GM18511 (cell line): ENCODE data around the gene FOXN3.

Source experiments
- ATAC-seq: cut with Tn5 transposase; IDR thresholded peaks from one replicate; pipeline ENCODE4 v1.9.1; 2021; ENCODE audit warnings: mild to moderate bottlenecking, moderate library complexity; ENCODE audit not compliant: unreplicated experiment

Gene FOXN3

GRCh38 chr14:89384636-89385035, 32.4 kb downstream of the FOXN3 start:
- ATAC-seq = no peak

GRCh38 chr14:89384023-89384422, 33.0 kb downstream of the FOXN3 start:
- peak; percentile 94 for ATAC-seq

GRCh38 chr14:89382901-89383845, 33.9 kb downstream of the FOXN3 start:
- ATAC-seq = no peak

GRCh38 chr14:89382487-89382886, 34.5 kb downstream of the FOXN3 start:
- ATAC-seq = no peak

- ATAC-seq = no peak
Observed at GRCh38 chr14:89379891-89380820, 36.9 kb downstream of the FOXN3 start.

GRCh38 chr14:89379006-89379405, 38.0 kb downstream of the FOXN3 start:
- no peak for ATAC-seq

DNA sequence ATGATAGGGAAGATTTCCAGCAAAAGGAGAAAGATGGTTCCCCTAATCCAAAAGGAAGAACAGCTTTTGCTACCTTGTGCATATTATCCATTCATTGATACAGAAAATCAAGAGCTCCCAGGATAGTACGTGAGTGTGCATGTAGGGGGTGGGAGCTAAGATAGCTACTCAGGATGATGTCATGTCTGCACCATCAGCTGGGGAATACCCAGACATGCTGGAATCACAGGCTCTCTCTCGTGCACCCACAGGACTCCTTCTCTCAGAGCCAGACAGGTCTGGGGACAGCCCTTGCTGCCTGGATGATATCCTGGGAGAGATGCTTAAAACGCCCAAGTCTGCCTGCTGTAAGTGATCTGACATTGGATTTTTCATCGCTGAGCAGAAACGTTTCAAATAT, 38.9 kb downstream of the FOXN3 start:
- ATAC-seq = peak; percentile 93

DNA sequence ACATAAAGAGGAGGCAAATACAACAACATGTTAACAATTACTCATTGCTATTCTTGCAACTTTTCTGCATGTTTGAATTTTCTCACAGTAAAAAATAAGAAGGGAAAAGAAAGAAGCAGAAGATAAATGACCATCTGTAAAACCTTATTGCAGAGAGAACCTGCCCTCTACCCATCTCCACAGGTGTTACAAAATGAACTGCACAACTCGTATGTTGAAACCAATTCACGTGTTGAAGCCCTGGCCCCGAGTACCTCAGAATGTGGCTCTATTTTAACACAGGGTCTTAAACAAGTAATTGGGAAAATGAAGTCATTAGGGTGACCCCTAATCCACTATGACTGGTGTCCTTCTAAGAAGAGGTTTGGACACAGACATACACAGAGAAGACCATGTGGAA, 39.5 kb downstream of the FOXN3 start:
- ATAC-seq = peak; percentile 5

GRCh38 chr14:89374908-89375307, 42.1 kb downstream of the FOXN3 start:
- ATAC-seq = no peak

GRCh38 chr14:89373185-89373584, 43.8 kb downstream of the FOXN3 start:
- no peak for ATAC-seq

GRCh38 chr14:89372512-89372883, 44.5 kb downstream of the FOXN3 start:
- ATAC-seq = no peak

GRCh38 chr14:89371585-89372511, 45.2 kb downstream of the FOXN3 start:
- no peak for ATAC-seq

GRCh38 chr14:89370781-89371180, 46.3 kb downstream of the FOXN3 start:
- ATAC-seq = no peak

DNA sequence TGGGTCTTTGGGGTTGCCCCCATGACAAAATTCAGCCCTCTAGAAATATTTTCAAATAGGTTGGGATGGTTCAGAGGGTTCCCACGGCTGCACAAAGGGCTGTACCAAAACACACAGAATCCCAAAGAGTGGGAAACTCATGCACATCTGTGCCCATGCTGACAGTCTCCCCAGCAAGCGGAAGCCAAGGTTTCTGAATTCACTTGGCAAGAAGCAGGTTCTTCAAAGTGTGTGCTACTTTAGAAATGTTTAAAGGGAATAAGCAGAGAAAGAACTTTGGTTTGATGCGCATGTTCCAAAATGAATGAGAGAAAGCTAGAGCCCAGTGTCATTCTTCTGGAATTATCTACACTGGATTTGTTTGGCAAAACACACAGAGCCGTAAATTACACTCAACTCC, 46.7 kb downstream of the FOXN3 start:
- no peak for ATAC-seq

- no peak for ATAC-seq
Observed at GRCh38 chr14:89369656-89370055, 47.4 kb downstream of the FOXN3 start.

- ATAC-seq = no peak
Observed at GRCh38 chr14:89368490-89369477, 48.2 kb downstream of the FOXN3 start.

DNA sequence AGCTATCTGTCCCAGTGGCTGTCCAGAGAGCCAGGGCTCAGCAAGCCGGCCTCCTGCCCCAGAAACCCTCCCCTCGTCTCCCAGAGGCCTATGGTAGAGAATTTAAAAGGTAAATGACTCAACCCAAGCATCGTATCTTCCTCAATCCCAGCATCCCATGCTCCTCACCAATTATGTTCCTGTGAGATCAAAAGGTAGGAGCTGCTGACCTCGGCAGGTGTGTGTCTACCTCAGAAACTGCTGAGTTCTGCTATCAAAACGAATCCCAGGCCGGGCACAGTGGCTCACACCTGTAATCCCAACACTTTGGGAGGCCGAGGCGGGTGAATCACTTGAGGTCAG, 49.3 kb downstream of the FOXN3 start:
- no peak for ATAC-seq

DNA sequence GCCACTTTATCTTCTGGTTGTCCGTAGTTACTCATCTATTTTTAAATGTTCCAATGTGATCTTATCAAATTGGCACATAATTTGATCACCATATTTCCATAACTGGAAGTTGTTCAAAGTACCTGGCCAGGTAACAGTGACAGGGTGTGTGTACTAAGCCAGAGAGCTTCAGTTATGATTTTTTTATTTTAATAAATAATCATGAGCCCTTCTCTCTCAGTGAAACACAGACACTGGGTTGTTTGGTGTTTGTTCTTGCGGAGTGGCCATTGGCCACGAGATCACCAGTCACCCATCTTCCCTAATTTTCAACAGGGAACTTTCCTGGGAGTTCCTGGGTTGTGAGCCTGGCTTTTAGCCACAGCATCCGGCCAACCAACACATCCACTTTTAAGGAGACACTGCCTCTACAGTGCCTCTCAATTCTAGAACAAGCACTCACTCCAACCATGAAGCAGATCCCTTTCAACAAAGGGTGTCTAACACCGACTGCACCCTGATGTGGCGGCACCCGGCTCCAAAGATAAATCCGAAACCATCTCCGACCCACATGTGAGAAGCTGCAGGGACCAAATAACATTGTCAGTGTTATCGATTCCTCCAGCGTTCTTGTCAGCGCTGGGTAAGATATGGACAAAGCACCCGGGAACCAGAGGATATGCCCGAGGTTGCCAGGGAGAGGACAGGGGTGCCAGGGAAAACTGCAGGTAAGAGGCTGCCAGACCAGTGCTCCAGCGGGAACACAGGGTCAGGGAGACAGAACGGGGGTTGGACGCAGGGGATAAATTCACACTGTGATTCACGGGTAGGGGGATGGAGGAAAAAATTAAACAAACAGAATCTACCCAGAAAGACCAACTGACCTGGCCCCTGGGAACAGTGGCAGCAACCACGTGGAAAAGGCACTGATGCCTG, 49.9 kb downstream of the FOXN3 start:
- ATAC-seq = no peak
